ENCODE results near the gene ARL3. TPM values are rescaled to one million over a fixed set of nuclear protein-coding genes. Genes with fewer than 3 reads are reported as not detected.
A peak's percentile ranks its signal among the peaks of the same experiment; 100 is the strongest.
"Not testable (repeated sequence)": the region's sequence is repeated elsewhere in the genome, so short reads cannot be mapped to it uniquely, and the experiment has no call there.

ARL3 gene
- total RNA-seq, 2 experiments from 2014 or later = 5.3 to 6.2 TPM

DNA sequence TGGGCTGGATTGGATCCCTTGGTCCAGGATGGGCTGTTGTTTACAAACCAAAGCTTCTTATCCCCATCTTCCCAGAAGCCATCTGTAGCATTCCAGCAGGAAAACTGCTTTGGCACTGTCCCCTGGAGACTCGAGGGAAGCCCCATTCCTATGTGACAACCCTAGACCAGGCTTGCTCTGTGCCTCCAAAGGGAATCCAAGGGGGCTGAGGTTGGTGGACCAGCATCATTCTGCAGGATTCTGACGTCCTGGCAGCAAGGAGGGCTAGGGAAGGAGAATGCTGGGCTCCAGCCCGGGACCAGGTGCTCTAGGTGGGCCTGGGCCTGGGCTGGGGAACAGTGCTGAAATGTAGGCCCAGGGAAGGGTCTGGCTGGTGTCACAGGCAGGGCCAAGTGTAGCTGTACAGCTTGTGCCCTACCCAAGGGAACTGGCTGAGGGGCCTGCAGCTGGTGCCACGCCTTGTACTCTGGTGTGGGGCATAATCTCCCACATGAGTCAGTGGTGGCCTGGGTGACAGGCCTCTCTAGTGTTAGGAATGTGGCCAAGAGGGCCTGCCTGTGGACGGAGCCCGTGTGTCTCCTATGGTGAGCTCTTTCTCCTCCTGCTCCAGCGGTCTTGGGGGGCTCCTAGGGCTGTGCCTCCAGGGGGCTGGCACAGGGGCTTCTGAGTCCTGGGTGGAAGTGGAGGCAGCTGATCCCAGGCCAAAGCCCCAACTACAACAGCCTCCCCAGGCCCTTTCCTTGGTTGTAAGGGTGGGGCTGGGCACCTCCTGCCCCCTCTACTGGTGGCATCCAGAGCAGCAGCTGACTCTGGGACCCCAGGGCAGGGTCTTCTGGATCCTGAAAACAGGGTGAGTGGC, 44.8 kb downstream of the ARL3 start:
- Mint-ChIP-seq H3K9me3 (no peaks in the 10 kb centered on the region), H3K4me3 (no peak overlapping the region), H3K27me3 (no peaks in the 10 kb centered on the region), H3K36me3 (ENCODE audit: low read depth) (no peaks in the 10 kb centered on the region), H3K27ac (no peak overlapping the region), H3K4me1 (ENCODE audit: low read depth) (peaks cover 40% of the 10 kb centered on the region)
- intact Hi-C loops (cut with micrococcal nuclease) = no loop called here
- DNase-seq (no peak), ATAC-seq (peak; percentile 50)
- TF ChIP-seq, protein P1, sequence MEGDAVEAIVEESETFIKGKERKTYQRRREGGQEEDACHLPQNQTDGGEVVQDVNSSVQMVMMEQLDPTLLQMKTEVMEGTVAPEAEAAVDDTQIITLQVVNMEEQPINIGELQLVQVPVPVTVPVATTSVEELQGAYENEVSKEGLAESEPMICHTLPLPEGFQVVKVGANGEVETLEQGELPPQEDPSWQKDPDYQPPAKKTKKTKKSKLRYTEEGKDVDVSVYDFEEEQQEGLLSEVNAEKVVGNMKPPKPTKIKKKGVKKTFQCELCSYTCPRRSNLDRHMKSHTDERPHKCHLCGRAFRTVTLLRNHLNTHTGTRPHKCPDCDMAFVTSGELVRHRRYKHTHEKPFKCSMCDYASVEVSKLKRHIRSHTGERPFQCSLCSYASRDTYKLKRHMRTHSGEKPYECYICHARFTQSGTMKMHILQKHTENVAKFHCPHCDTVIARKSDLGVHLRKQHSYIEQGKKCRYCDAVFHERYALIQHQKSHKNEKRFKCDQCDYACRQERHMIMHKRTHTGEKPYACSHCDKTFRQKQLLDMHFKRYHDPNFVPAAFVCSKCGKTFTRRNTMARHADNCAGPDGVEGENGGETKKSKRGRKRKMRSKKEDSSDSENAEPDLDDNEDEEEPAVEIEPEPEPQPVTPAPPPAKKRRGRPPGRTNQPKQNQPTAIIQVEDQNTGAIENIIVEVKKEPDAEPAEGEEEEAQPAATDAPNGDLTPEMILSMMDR (IDR thresholded peaks at IDR 0.05) = peak; percentile 74
- POLR2A ChIA-PET = interaction anchor here (0.6 to 2.9 kb wide), 12 partner anchors 8 to 147 kb away, joined by 3 to 13 read pairs (median 3); no protein-coding TSS in a partner anchor
- CTCF ChIA-PET = interaction anchor here (0.7 to 5.3 kb wide), 24 partner anchors 9 to 248 kb away, joined by 3 to 73 read pairs (median 4); partner anchors contain the start of genes ARL3, SFXN2, TRIM8 and WBP1L

- intact Hi-C loops (cut with micrococcal nuclease) = no loop called here
- H3K27me3 Mint-ChIP-seq = no peaks in the 10 kb centered on the region
- no peaks in the 10 kb centered on the region for H3K36me3 Mint-ChIP-seq (ENCODE audit: low read depth)
- CTCF ChIA-PET = interaction anchor here (1.0 to 5.3 kb wide), 8 partner anchors 10 to 249 kb away, joined by 3 to 73 read pairs (median 11); partner anchors contain the start of genes ARL3, SFXN2 and TRIM8
- H3K27ac Mint-ChIP-seq = no peak overlapping the region
- H3K4me3 Mint-ChIP-seq = no peak overlapping the region
- H3K4me1 Mint-ChIP-seq (ENCODE audit: low read depth) = peaks cover 31% of the 10 kb centered on the region
- ATAC-seq (no peak), DNase-seq (no peak)
- no peaks in the 10 kb centered on the region for H3K9me3 Mint-ChIP-seq
- POLR2A ChIA-PET = interaction anchor here (0.6 to 2.9 kb wide), 6 partner anchors 8 to 158 kb away, joined by 3 to 13 read pairs (median 4); no protein-coding TSS in a partner anchor
- TF ChIP-seq, protein P1 (IDR thresholded peaks at IDR 0.05) = no peak
These were observed 45.7 kb downstream of the ARL3 start for GRCh38 chr10:102668326-102669107.

DNA sequence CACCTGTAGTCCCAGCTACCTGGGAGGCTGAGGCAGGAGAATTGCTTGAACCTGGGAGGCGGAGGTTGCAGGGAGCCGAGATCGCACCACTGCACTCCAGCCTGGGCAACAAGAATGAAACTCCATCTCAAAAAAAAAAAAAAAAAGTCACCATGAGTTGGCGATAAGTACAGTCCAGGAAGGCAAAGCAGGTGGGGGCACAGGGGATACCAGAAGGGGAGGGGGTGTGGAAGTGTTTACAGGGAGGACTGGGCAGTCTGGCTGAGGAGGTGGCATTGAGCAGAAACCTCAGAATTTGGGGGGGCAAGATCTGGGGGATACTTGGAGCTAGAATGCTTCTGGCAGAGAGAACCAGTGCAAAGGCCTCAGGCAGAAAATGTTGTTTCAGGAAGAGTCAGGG, 46.8 kb downstream of the ARL3 start:
- CTCF ChIA-PET = interaction anchor here (0.9 to 5.3 kb wide), 4 partner anchors 9 to 234 kb away, joined by 3 to 73 read pairs (median 10); no protein-coding TSS in a partner anchor
- H3K27ac Mint-ChIP-seq = not testable (repeated sequence)
- POLR2A ChIA-PET = interaction anchor here (1.2 to 2.0 kb wide), 3 partner anchors 8 to 157 kb away, joined by 3 to 5 read pairs (median 5); no protein-coding TSS in a partner anchor

GRCh38 chr10:102665904-102666509, 48.2 kb downstream of the ARL3 start:
- DNase-seq = no peak
- Mint-ChIP-seq H3K4me1 (ENCODE audit: low read depth) (peaks cover 37% of the 10 kb centered on the region), H3K9me3 (no peaks in the 10 kb centered on the region), H3K27me3 (no peaks in the 10 kb centered on the region), H3K36me3 (ENCODE audit: low read depth) (no peaks in the 10 kb centered on the region), H3K4me3 (no peak overlapping the region), H3K27ac (no peak overlapping the region)
- ChIA-PET POLR2A (interaction anchor here (1.4 to 1.8 kb wide), 2 partner anchors 9 to 19 kb away, joined by 5 to 8 read pairs; no protein-coding TSS in a partner anchor), CTCF (interaction anchor here (1.0 to 1.2 kb wide), 3 partner anchors 8 to 48 kb away, joined by 3 read pairs; partner anchors contain the start of genes ARL3 and SFXN2)
- TF ChIP-seq, protein P1 (IDR thresholded peaks at IDR 0.05) = no peak
- ATAC-seq = no peak
- intact Hi-C loops (cut with micrococcal nuclease) = no loop called here

More for the DNA sequence above, 46.8 kb downstream of the ARL3 start:
- H3K9me3 Mint-ChIP-seq; intact Hi-C loops (cut with micrococcal nuclease); H3K36me3 Mint-ChIP-seq (ENCODE audit: low read depth); H3K4me3 Mint-ChIP-seq; DNase-seq; ATAC-seq; H3K27me3 Mint-ChIP-seq: not testable (repeated sequence)
- H3K4me1 Mint-ChIP-seq (ENCODE audit: low read depth) = peaks cover 25% of the 10 kb centered on the region

Data from activated CD8-positive, alpha-beta T cell treated with anti-CD3 and anti-CD28 coated beads for 36 hours (primary cell).